HG02970 (cell line): ENCODE data around the gene ARID1B.

Experiments
- ATAC-seq: cut with Tn5 transposase; IDR thresholded peaks from one replicate; pipeline ENCODE4 v1.9.1; 2021; ENCODE audit warnings: mild to moderate bottlenecking, moderate library complexity, moderate number of reproducible peaks; ENCODE audit not compliant: unreplicated experiment, low FRiP score

Gene ARID1B

GRCh38 chr6:156773935-156774852 is 3.0 kb upstream of the ARID1B start:
- ATAC-seq = no peak

GRCh38 chr6:156774863-156775405 is 2.2 kb upstream of the ARID1B start:
- ATAC-seq = no peak

GRCh38 chr6:156775717-156776116 is 1.5 kb upstream of the ARID1B start:
- ATAC-seq = no peak

- ATAC-seq = no peak
These were observed 723 bp upstream of the ARID1B start for GRCh38 chr6:156776470-156776839.

GRCh38 chr6:156777577-156778453 is 637 bp downstream of the ARID1B start:
- ATAC-seq = peak; percentile 22

GRCh38 chr6:156778454-156779205 is 1.5 kb downstream of the ARID1B start:
- no peak for ATAC-seq

GRCh38 chr6:156779206-156780094 is 2.3 kb downstream of the ARID1B start:
- no peak for ATAC-seq

- ATAC-seq = no peak
These were observed 3.0 kb downstream of the ARID1B start for GRCh38 chr6:156780102-156780641.

- ATAC-seq = no peak
These were observed 4.0 kb downstream of the ARID1B start for GRCh38 chr6:156780962-156781853.

GRCh38 chr6:156781861-156782631 is 4.9 kb downstream of the ARID1B start:
- ATAC-seq = no peak

GRCh38 chr6:156782691-156783320 is 5.6 kb downstream of the ARID1B start:
- ATAC-seq = no peak

GRCh38 chr6:156783958-156784357 is 6.8 kb downstream of the ARID1B start:
- no peak for ATAC-seq

GRCh38 chr6:156786652-156787051 is 9.5 kb downstream of the ARID1B start:
- ATAC-seq = no peak

- ATAC-seq = no peak
These were observed 10.7 kb downstream of the ARID1B start for GRCh38 chr6:156787569-156788492.

- no peak for ATAC-seq
These were observed 12.1 kb downstream of the ARID1B start for GRCh38 chr6:156789081-156789943.
